HEK293 (cell line): ENCODE measurements around the gene EGR1.

Experiments used
- CTCF ChIA-PET: fragments of 350-600 bp; formaldehyde crosslinking; extraction: SDS; loops from one replicate; lab custom pipeline; 2021; ENCODE audit warnings: antibody characterized with exemption; lab: Yijun Ruan, JAX
- POLR2A ChIA-PET: fragments of 300-600 bp; formaldehyde crosslinking; extraction: SDS; loops from one replicate; lab custom pipeline; 2020; ENCODE audit warnings: antibody characterized with exemption, inconsistent platforms; lab: Yijun Ruan, JAX
- H3K27ac ChIP-seq: fragments of 200-500 bp; sonication (Bioruptor generic); 2 replicates; pipeline ENCODE4 v1.5.1; 2014; ENCODE audit warnings: low read depth, low read length, control low read depth, inconsistent platforms; ENCODE audit errors: extremely low read depth
- H3K36me3 ChIP-seq, 2 experiments: fragments of 200-500 bp in 1 of 2; sonication (Bioruptor generic) in 1 of 2; 1 replicate in 1 of 2; 2 replicates in 1 of 2; pipeline ENCODE4 v1.5.1; 2014 to 2017; ENCODE audit warnings: inconsistent platforms in 2 of 2, low read length in 2 of 2; ENCODE audit not compliant: control insufficient read depth in 2 of 2, insufficient read depth in 1 of 2
- H3K4me1 ChIP-seq: fragments of 200-500 bp; sonication (Bioruptor generic); 2 replicates; pipeline ENCODE4 v1.5.1; 2014; ENCODE audit warnings: mild to moderate bottlenecking, low read length, inconsistent platforms; ENCODE audit not compliant: control insufficient read depth, insufficient read depth
- H3K4me3 ChIP-seq: 2 replicates; pipeline ENCODE4 v1.5.1; 2011; ENCODE audit warnings: low read depth, mild to moderate bottlenecking, control low read depth, low read length, moderate library complexity
- H3K9me3 ChIP-seq: fragments of 200-500 bp; sonication (Bioruptor generic); 2 replicates; pipeline ENCODE4 v1.5.1; 2014; ENCODE audit warnings: low read depth, low read length, inconsistent platforms; ENCODE audit not compliant: control insufficient read depth, insufficient read depth
- GLIS1 ChIP-seq: fragments of 450-650 bp; formaldehyde crosslinking; IDR thresholded peaks from 2 replicates; pipeline ENCODE4 v1.5.1; 2016; ENCODE audit warnings: missing biosample characterization, missing genetic modification characterization
- GLIS2 ChIP-seq: fragments of 450-650 bp; formaldehyde crosslinking; IDR thresholded peaks from 2 replicates; pipeline ENCODE4 v1.5.1; 2016; ENCODE audit warnings: missing biosample characterization, missing genetic modification characterization
- HIC1 ChIP-seq: fragments of 450-650 bp; formaldehyde crosslinking; IDR thresholded peaks from 2 replicates; pipeline ENCODE4 v1.5.1; 2016; ENCODE audit warnings: missing biosample characterization, missing genetic modification characterization
- IKZF3 ChIP-seq: fragments of 450-650 bp; IDR thresholded peaks from 2 replicates; pipeline ENCODE4 v1.5.0; 2018; ENCODE audit warnings: missing biosample characterization, mild to moderate bottlenecking, missing genetic modification characterization, moderate library complexity
- KLF10 ChIP-seq: fragments of 450-650 bp; IDR thresholded peaks from 2 replicates; pipeline ENCODE4 v1.5.1; 2018; ENCODE audit warnings: missing biosample characterization, mild to moderate bottlenecking, missing genetic modification characterization
- KLF8 ChIP-seq: fragments of 450-650 bp; formaldehyde crosslinking; IDR thresholded peaks from 2 replicates; pipeline ENCODE4 v1.5.1; 2016; ENCODE audit warnings: missing biosample characterization, missing genetic modification characterization
- PBX3 ChIP-seq: sonication (generic); formaldehyde crosslinking; IDR thresholded peaks from 2 replicates; pipeline ENCODE4 v1.8.1; 2022; ENCODE audit warnings: mild to moderate bottlenecking, moderate library complexity, missing genetic modification reagents
- SP3 ChIP-seq: fragments of 450-650 bp; formaldehyde crosslinking; IDR thresholded peaks from 2 replicates; pipeline ENCODE4 v1.5.1; 2016; ENCODE audit warnings: missing biosample characterization, missing genetic modification characterization
- SP7 ChIP-seq: fragments of 450-650 bp; formaldehyde crosslinking; IDR thresholded peaks from 2 replicates; pipeline ENCODE4 v1.5.1; 2016; ENCODE audit warnings: missing biosample characterization, missing genetic modification characterization
- ZBTB10 ChIP-seq: fragments of 450-650 bp; formaldehyde crosslinking; IDR thresholded peaks from 2 replicates; pipeline ENCODE4 v1.5.1; 2016; ENCODE audit warnings: missing biosample characterization, missing genetic modification characterization
- ZBTB26 ChIP-seq: fragments of 450-650 bp; formaldehyde crosslinking; optimal IDR thresholded peaks from 2 replicates; pipeline ENCODE3; 2016; ENCODE audit warnings: missing biosample characterization, mild to moderate bottlenecking, missing genetic modification characterization
- ZBTB6 ChIP-seq: fragments of 450-650 bp; formaldehyde crosslinking; IDR thresholded peaks from 2 replicates; pipeline ENCODE4 v1.5.1; 2017; ENCODE audit warnings: missing biosample characterization, missing genetic modification characterization
- ZEB2 ChIP-seq: fragments of 450-650 bp; formaldehyde crosslinking; IDR thresholded peaks from 2 replicates; pipeline ENCODE4 v1.5.1; 2016; ENCODE audit warnings: missing biosample characterization, missing genetic modification characterization
- ZNF114 ChIP-seq: fragments of 450-650 bp; formaldehyde crosslinking; IDR thresholded peaks from 2 replicates; pipeline ENCODE4 v1.5.0; 2017; ENCODE audit warnings: missing biosample characterization, missing genetic modification characterization
- ZNF121 ChIP-seq: fragments of 450-650 bp; formaldehyde crosslinking; IDR thresholded peaks from 2 replicates; pipeline ENCODE4 v1.5.1; 2016; ENCODE audit warnings: missing biosample characterization, missing genetic modification characterization
- ZNF280C ChIP-seq: fragments of 450-650 bp; formaldehyde crosslinking; IDR thresholded peaks from 2 replicates; pipeline ENCODE4 v1.5.1; 2016; ENCODE audit warnings: missing biosample characterization, missing genetic modification characterization
- ZNF335 ChIP-seq: fragments of 450-650 bp; formaldehyde crosslinking; conservative IDR thresholded peaks from 2 replicates; pipeline ENCODE4 v1.5.1; 2016; ENCODE audit warnings: missing biosample characterization, missing genetic modification characterization
- ZNF341 ChIP-seq: fragments of 450-650 bp; formaldehyde crosslinking; IDR thresholded peaks from 2 replicates; pipeline ENCODE4; 2016; ENCODE audit warnings: low read depth, missing biosample characterization, missing genetic modification characterization
- ZNF580 ChIP-seq: fragments of 450-650 bp; formaldehyde crosslinking; IDR thresholded peaks from 2 replicates; pipeline ENCODE4 v1.5.1; 2016; ENCODE audit warnings: missing biosample characterization, missing genetic modification characterization
- ZNF639 ChIP-seq: fragments of 450-650 bp; formaldehyde crosslinking; IDR thresholded peaks from 2 replicates; pipeline ENCODE4 v1.5.1; 2016; ENCODE audit warnings: missing biosample characterization, missing genetic modification characterization
- ZNF776 ChIP-seq: fragments of 450-650 bp; formaldehyde crosslinking; IDR thresholded peaks from 2 replicates; pipeline ENCODE4 v1.5.0; 2017; ENCODE audit warnings: missing biosample characterization, missing genetic modification characterization, borderline replicate concordance
- ZNF777 ChIP-seq: fragments of 450-650 bp; formaldehyde crosslinking; IDR thresholded peaks from 2 replicates; pipeline ENCODE4 v1.5.1; 2017; ENCODE audit warnings: missing biosample characterization, missing genetic modification characterization, borderline replicate concordance

The EGR1 gene

GRCh38 chr5:138464388-138465260 is 655 bp upstream of the EGR1 start:
- CTCF ChIA-PET, result interaction anchor here (0.5 to 6.4 kb wide), 18 partner anchors 9 to 325 kb away, joined by 3 to 57 read pairs (median 4); partner anchors contain the start of gene REEP2
- H3K4me3 ChIP-seq, result peak overlapping the region; percentile 88
- peak overlapping the region; percentile 94 for H3K27ac ChIP-seq
- H3K4me1 ChIP-seq, result peaks cover 4% of the 10 kb centered on the region; the same call in 1 of the 2 replicates
- POLR2A ChIA-PET, result interaction anchor here (0.9 to 3.4 kb wide), 20 partner anchors 9 to 809 kb away, joined by 3 to 25 read pairs (median 5); partner anchors contain the start of genes CDC23, CDC25C, ETF1 and FAM53C
- no peaks in the 10 kb centered on the region for H3K9me3 ChIP-seq
- peaks cover 0 to 8% of the 10 kb centered on the region in 2 experiments; a peak in 1 of 3 replicates for H3K36me3 ChIP-seq
- TF ChIP-seq GLIS1 (tag by site-specific recombination) (peak; percentile 67), IKZF3 (tag by site-specific recombination) (peak; percentile 98), KLF8 (tag by site-specific recombination) (peak; percentile 99), ZBTB10 (tag by site-specific recombination) (peak; percentile 99), ZNF121 (0 out of 2 replicates have a peak, but pooled peaks have one; percentile 37), PBX3 (peak; percentile 50; the same call in 1 of the 2 replicates), ZNF580 (0 out of 2 replicates have a peak, but pooled peaks have one; percentile 12), ZNF776 (tag by site-specific recombination) (no peak), HIC1 (tag by site-specific recombination) (peak; percentile 96), GLIS2 (tag by site-specific recombination) (peak; percentile 93), ZBTB6 (tag by site-specific recombination) (peak; percentile 20), KLF10 (peak; percentile 48), ZEB2 (tag by site-specific recombination) (peak; percentile 85), ZNF280C (tag by site-specific recombination) (no peak), ZBTB26 (peak; percentile 97), ZNF777 (tag by site-specific recombination) (peak; percentile 35; the same call in 1 of the 2 replicates), ZNF335 (peak; percentile 96), SP7 (tag by site-specific recombination) (peak; percentile 50; the same call in 1 of the 2 replicates), SP3 (tag by site-specific recombination) (peak; percentile 70), ZNF114 (tag by site-specific recombination) (no peak), ZNF639 (tag by site-specific recombination) (0 out of 2 replicates have a peak, but pooled peaks have one; percentile 14), ZNF341 (peak; percentile 81)
